PC-9 (cell line): ENCODE data around the gene PRMT9. TPM values are rescaled to one million over a fixed set of nuclear protein-coding genes. Genes with fewer than 3 reads are reported as not detected.

ENCODE experiments used
- BruUV-seq: library from RNA; stranded (reverse); fragments of 400-500 nt; replicated peaks from 2 replicates; lab custom pipeline; 2021; lab: Mats Ljungman, UMichigan
- CTCF ChIA-PET: fragments of 300-600 bp; sonication (Branson Sonifier 250); formaldehyde crosslinking; loops from one replicate; lab custom pipeline; 2022; ENCODE audit warnings: antibody characterized with exemption; lab: Charles Lee
- POLR2A ChIA-PET: fragments of 300-600 bp; sonication (Branson Sonifier 250); formaldehyde crosslinking; loops from one replicate; lab custom pipeline; 2022; ENCODE audit warnings: antibody characterized with exemption; ENCODE audit not compliant: unreplicated experiment; lab: Charles Lee
- DNase-seq, 2 experiments: peaks; one replicate each; pipeline versions ENCODE4 v3.0.0 to v3.0.0-alpha.2; 2015 to 2022; ENCODE audit warnings: mixed read lengths in 1 of 2
- H2AFZ ChIP-seq: fragments of 200-600 bp; sonication (generic); 2 replicates; pipeline ENCODE4 v1.8.1; 2017; ENCODE audit warnings: antibody characterized with exemption
- H3F3A ChIP-seq: fragments of 200-600 bp; sonication (generic); 2 replicates; pipeline ENCODE4 v1.8.1; 2017; ENCODE audit warnings: antibody characterized with exemption, mild to moderate bottlenecking, low read depth; ENCODE audit not compliant: insufficient read depth
- H3K27ac ChIP-seq: fragments of 200-600 bp; sonication (generic); 2 replicates; pipeline ENCODE4 v1.6.1; 2016; ENCODE audit warnings: mixed run types
- H3K27me3 ChIP-seq: fragments of 200-600 bp; sonication (generic); 2 replicates; pipeline ENCODE4 v1.6.1; 2016; ENCODE audit warnings: low read depth, mixed run types; ENCODE audit not compliant: insufficient read depth
- H3K36me3 ChIP-seq: fragments of 200-600 bp; sonication (generic); 2 replicates; pipeline ENCODE4 v1.6.1; 2016; ENCODE audit warnings: low read depth, mixed run types
- H3K4me1 ChIP-seq: fragments of 200-600 bp; sonication (generic); replicated peaks from 2 replicates; pipeline ENCODE4 v1.6.1; 2016; ENCODE audit warnings: mixed run types; ENCODE audit not compliant: insufficient read depth
- H3K4me2 ChIP-seq: fragments of 200-600 bp; sonication (generic); 2 replicates; pipeline ENCODE4 v1.6.1; 2017; ENCODE audit warnings: mixed run types
- H3K4me3 ChIP-seq: fragments of 200-600 bp; sonication (generic); 2 replicates; pipeline ENCODE4 v1.6.1; 2016; ENCODE audit warnings: mixed run types
- H3K79me2 ChIP-seq: fragments of 200-600 bp; sonication (generic); 2 replicates; pipeline ENCODE4 v1.6.1; 2017; ENCODE audit warnings: low read depth, mixed run types
- H3K9me2 ChIP-seq: fragments of 200-600 bp; sonication (generic); 2 replicates; pipeline ENCODE4 v1.8.1; 2017; ENCODE audit warnings: mild to moderate bottlenecking; ENCODE audit not compliant: insufficient read depth
- H3K9me3 ChIP-seq: fragments of 200-600 bp; sonication (generic); 2 replicates; pipeline ENCODE4 v1.8.1; 2016; ENCODE audit warnings: low read depth; ENCODE audit not compliant: insufficient read depth
- H4K20me1 ChIP-seq: fragments of 200-600 bp; sonication (generic); 2 replicates; pipeline ENCODE4 v1.8.1; 2017; ENCODE audit not compliant: insufficient read depth
- CTCF ChIP-seq: fragments of 200-600 bp; sonication (generic); conservative IDR thresholded peaks from 2 replicates; pipeline ENCODE4 v1.6.1; 2017; ENCODE audit warnings: mixed run types, antibody characterized with exemption, mild to moderate bottlenecking, moderate library complexity
- EZH2 ChIP-seq: fragments of 200-600 bp; sonication (generic); IDR thresholded peaks from 2 replicates; pipeline ENCODE4 v1.8.0; 2017; ENCODE audit warnings: antibody characterized with exemption, low read depth
- intact Hi-C: fragments of 100-400 bp; cut with micrococcal nuclease; formaldehyde crosslinking; loops from one replicate; pipeline ENCODE4 v1.10.0; 2022; ENCODE audit not compliant: unreplicated experiment
- total RNA-seq: library from RNA; stranded (reverse); gene quantifications from 2 replicates; pipeline ENCODE4 v1.2.3, GENCODE V29; 2021

The PRMT9 gene
- total RNA-seq, 1 experiment from 2014 or later = 9.0 TPM

- Histone ChIP-seq H3K4me2 (no peak overlapping the region), H3K9me2 (no peaks in the 10 kb centered on the region), H2AFZ (no peak overlapping the region), H3K27ac (no peak overlapping the region), H3K36me3 (no peaks in the 10 kb centered on the region; the same call in 1 of the 2 replicates), H3K4me3 (no peak overlapping the region), H3F3A (no peaks in the 10 kb centered on the region), H3K27me3 (no peaks in the 10 kb centered on the region), H3K79me2 (no peaks in the 10 kb centered on the region), H3K4me1 (no peaks in the 10 kb centered on the region), H4K20me1 (no peaks in the 10 kb centered on the region), H3K9me3 (no peaks in the 10 kb centered on the region)
- ChIA-PET CTCF (no interaction called here), POLR2A (no interaction called here)
- DNase-seq = no peak
- intact Hi-C loops = loop anchor here (5.0 kb wide), 1 partner anchor 229 kb away; no protein-coding TSS in a partner anchor
- no peak for TF ChIP-seq EZH2
- TF ChIP-seq CTCF = no peak
- BruUV-seq = no TSS peak
Measured at GRCh38 chr4:147638365-147638764, 45.6 kb downstream of the PRMT9 start.

- no peaks in the 10 kb centered on the region for H3K4me1 ChIP-seq
- H3K27ac ChIP-seq = no peak overlapping the region
- H3K36me3 ChIP-seq = peaks cover 5% of the 10 kb centered on the region; the same call in 1 of the 2 replicates
- H3K4me2 ChIP-seq = no peak overlapping the region
- no peaks in the 10 kb centered on the region for H3K9me3 ChIP-seq
- no peaks in the 10 kb centered on the region for H4K20me1 ChIP-seq
- no peaks in the 10 kb centered on the region for H3K27me3 ChIP-seq
- H3F3A ChIP-seq = no peaks in the 10 kb centered on the region
- POLR2A ChIA-PET = no interaction called here
- intact Hi-C loops = loop anchor here (5.0 kb wide), 1 partner anchor 232 kb away; no protein-coding TSS in a partner anchor
- DNase-seq = no peak
- no peaks in the 10 kb centered on the region for H3K9me2 ChIP-seq
- BruUV-seq = no TSS peak
- no peak overlapping the region for H3K4me3 ChIP-seq
- TF ChIP-seq EZH2 (no peak), CTCF (no peak)
- CTCF ChIA-PET = no interaction called here
- no peak overlapping the region for H2AFZ ChIP-seq
- no peaks in the 10 kb centered on the region for H3K79me2 ChIP-seq
Measured at GRCh38 chr4:147635348-147635747, 48.6 kb downstream of the PRMT9 start.

DNA sequence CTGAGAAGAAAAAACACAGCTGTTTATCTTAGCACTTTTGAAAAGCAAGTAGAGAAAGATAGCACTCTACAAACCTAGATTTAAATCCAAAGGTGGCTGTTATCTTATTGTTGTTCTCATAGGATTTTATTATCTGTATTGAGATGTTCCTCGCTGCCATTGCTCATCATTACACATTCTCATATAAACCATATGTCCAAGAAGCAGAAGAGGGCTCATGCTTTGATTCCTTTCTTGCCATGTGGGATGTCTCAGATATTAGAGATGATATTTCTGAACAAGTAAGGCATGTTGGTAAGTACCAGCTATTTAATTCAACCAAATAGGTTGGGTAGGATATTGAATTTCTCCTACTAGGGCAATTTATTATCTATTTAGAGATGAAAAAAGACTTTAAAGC is 50.3 kb downstream of the PRMT9 start:
- Histone ChIP-seq H3K4me1 (no peaks in the 10 kb centered on the region), H3K9me3 (no peaks in the 10 kb centered on the region), H4K20me1 (no peaks in the 10 kb centered on the region), H3K36me3 (peaks cover 10% of the 10 kb centered on the region), H3F3A (no peaks in the 10 kb centered on the region), H3K27ac (no peak overlapping the region), H3K9me2 (no peaks in the 10 kb centered on the region), H2AFZ (no peak overlapping the region), H3K79me2 (no peaks in the 10 kb centered on the region), H3K4me3 (no peak overlapping the region), H3K27me3 (no peaks in the 10 kb centered on the region), H3K4me2 (no peak overlapping the region)
- POLR2A ChIA-PET = no interaction called here
- intact Hi-C loops = no loop called here
- CTCF ChIA-PET = no interaction called here
- BruUV-seq = no TSS peak
- no peak for DNase-seq
- TF ChIP-seq EZH2 (no peak), CTCF (no peak)
